GM19455 (cell line): ENCODE measurements around the gene RPS29.
"Not testable (repeated sequence)": the region's sequence is repeated elsewhere in the genome, so short reads cannot be mapped to it uniquely, and the experiment has no call there.

Experiments
- ATAC-seq: cut with Tn5 transposase; IDR thresholded peaks from one replicate; pipeline ENCODE4 v1.9.1; 2021; ENCODE audit not compliant: unreplicated experiment

Gene RPS29

DNA sequence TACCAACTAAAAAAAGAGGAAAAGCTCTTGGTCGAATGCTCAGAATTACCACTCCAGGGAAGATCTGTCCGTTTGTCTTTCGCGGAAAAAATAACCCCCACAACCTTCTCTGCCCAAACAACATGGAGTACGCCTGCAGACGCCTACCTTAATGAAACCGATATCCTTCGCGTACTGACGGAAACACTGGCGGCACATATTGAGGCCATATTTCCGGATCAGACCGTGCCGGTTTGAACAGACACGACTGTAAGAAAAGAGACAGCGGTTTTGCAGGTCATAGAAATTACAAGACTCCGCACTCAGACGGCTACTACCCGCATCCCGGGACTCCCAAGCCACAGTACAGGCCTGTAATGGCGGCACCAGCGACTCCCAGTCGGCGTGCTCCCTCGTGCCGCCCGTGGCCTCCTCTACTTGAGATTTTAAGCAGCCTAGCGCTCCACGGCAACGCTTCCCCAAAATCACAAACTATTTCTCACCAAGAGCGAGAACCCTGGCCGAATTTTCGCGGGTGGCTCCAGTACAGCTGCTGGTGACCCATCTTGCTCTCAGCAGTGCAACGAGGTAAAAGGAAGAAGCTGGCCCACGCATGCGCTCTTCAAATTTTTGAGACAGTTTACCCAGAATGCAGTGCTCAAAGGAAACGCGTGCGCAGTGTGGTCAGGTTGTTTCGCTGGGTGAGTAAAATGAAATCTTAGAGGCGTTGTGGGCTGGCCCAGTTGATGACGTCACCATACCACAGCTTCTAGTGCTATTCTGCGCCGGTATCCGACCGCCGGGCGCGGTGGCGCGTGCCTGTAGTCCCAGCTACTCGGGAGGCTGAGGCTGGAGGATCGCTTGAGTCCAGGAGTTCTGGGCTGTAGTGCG is at the start of gene RPS29:
RPS29 (minus strand) TSS at position 578 of the 870 bp plus-strand sequence; CDS start at position 544, 34 bp downstream.
- ATAC-seq, result peak; percentile 85

GRCh38 chr14:49634547-49635334 is 48.6 kb upstream of the RPS29 start, which contains the start of gene DNAAF2:
Gene DNAAF2, minus strand, starts transcription at chr14:49635244. Its CDS starts 95 bp downstream, at chr14:49635149.
- peak; percentile 34 for ATAC-seq

DNA sequence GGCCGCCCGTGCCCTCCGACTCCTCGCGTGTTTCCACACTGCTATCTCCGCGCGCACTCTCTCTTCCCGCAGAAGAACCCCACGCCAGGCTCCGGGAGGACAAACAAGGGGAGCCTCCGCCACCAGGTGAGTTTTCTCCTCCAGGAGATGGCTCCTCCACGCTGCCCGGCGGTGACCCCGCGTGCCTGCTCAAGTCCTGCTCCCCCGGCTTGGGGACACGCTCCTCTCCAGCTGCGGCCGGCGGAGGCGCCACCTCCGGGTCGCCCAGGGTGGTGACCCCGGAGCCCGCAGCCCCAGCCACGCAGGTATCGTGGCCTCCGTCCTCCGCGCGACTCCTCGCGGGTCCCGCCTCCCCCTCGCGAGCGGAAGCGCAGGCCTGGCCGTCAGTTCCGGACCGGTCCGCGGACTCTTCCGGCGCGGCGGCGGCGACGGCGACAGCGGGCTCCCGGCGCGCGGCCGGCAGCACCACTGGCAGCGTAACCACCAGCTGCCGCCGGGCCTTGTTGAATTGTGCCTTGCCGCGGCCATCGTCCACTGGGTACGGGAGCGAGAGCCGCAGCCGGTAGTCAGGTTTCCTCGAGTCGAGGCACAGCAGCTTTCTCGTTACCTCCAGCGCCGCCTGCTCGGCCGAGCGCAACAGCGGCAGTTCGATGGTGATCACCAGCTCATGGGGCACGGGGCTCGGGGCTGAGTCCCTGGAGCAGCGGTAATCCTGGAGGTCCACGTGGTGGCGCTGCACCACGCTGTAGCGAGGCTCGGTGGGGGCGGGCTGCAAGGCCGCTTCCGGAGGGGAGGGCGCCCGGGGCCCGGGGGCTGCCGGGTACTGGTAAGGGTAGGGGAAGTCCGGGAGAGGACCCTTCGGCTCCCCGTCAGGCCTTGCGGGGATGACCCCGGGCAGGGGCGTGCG is 47.7 kb upstream of the RPS29 start:
- ATAC-seq, result peak; percentile 82

DNA sequence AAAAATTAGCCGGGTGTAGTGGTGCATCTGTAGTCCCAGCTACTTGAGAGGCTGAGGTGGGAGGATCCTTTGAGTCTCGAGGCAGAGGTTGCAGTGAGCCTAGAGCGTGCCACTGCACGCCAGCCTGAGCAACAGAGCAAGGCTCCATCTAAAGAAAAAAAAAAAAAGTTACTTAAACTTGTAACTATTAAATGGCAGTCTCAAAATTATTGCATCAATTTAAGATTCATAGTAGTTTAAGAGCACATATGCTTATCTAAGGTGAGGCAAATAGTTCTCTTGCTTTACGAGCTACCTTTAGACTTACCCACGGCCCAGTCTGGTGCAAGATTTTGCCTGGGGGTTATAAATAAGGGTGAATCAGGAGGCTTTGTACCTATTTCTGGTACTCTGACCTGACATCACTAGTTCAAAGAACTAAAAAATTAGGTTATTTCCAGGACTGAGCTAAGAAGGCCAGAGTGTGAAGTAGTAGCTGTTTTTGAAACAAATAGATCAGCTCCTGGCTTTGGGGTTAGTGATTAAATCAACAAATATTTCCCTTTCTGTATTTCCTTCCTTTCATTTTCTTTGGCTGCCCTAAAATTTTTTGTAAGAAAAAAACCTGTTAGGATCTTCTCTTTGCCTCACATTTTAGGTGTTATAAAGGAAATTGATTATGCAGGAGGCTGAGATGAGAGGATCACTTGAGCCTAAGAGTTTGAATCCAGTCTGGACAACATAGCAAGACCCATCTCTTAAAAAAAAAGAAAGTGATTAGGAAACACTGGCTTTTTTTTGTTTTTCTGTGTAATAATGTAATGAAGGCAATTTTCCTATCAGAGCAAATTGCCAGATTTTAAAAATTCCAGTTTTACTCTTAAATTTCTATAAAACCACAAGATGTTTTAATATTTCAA is 38.0 kb upstream of the RPS29 start:
- no peak for ATAC-seq

DNA sequence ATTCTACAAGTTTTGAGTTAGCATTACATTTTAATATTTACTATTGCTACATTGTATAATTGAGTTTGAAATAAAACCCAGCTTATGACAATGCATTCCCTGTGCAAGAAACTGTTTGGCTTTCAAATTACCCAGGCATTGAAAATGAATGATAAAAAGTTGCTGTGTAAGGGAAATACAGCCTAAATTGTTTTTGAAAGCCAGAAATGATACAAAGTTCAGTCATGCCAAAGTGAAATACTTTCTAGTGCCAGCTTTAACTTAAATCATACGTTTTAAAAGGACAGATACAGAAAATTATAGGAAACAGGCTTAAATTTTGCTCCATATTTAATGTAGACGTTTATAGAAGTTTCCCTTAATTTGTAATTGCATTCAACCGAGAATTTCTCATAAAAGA is 37.2 kb upstream of the RPS29 start:
- no peak for ATAC-seq

DNA sequence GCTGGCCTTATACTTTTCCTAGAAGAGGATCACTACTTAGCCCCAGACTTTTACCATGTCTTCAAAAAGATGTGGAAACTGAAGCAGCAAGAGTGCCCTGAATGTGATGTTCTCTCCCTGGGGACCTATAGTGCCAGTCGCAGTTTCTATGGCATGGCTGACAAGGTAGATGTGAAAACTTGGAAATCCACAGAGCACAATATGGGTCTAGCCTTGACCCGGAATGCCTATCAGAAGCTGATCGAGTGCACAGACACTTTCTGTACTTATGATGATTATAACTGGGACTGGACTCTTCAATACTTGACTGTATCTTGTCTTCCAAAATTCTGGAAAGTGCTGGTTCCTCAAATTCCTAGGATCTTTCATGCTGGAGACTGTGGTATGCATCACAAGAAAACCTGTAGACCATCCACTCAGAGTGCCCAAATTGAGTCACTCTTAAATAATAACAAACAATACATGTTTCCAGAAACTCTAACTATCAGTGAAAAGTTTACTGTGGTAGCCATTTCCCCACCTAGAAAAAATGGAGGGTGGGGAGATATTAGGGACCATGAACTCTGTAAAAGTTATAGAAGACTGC is 35.9 kb upstream of the RPS29 start:
- no peak for ATAC-seq

GRCh38 chr14:49621114-49621881 is 35.1 kb upstream of the RPS29 start:
- ATAC-seq, result peak; percentile 35

DNA sequence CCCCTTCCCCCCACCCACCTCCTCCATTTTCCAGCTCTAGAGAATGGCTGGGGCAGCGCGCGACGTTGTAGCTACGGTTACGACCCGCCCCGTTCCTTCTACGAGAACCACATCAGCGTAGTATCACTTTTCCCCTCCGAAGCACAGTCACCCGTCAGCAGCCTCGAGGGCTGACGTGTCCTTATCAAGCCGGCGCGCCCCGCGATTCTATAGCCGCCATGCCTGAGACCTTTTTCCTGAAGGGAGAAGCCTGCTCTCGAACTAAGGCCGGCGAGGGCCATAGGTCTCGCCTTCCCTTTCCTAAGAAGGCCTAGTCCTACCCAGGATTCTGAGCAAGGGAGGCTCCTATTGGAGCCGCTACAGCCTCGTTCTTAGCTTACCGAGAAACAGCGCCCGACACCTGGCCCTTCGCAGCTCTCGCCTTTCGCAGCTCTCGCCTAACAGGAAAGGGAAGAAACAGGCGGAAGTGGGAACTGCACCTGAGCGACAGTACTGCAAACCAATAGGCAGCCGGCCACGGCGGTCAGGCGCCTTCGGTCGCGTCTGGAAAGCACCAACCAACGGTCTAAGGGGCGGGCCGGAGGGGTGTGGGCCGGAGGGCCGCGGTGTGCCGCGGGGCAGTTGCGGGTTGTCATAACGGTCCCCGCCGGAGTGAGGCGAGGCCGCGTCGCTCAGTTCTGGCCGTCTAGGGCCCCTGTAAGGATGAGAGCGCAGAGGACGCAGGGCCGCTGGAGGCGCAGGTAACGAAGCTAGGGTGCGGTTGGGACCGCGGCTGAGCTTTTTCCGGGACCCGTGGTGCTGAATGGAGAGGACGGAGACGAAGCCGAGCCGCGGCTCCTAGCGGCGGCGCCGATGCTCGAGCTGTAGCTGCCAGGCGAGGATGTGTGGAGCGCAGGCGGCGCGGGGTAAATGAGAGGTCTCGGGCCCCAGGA is 34.3 kb upstream of the RPS29 start, which contains the start of the genes MGAT2 and RPL36AL:
MGAT2 (plus strand) TSS at position 618 of the 932 bp plus-strand sequence. CDS start 470 bp downstream, outside the sequence.
RPL36AL (minus strand) TSS at position 445 of the 932 bp plus-strand sequence. CDS start 1,522 bp downstream, outside the sequence.
- ATAC-seq, result peak; percentile 93

- ATAC-seq, result no peak
Measured at GRCh38 chr14:49619730-49620129, 33.5 kb upstream of the RPS29 start.

GRCh38 chr14:49619273-49619672 is 33.1 kb upstream of the RPS29 start:
- ATAC-seq, result not testable (repeated sequence)

DNA sequence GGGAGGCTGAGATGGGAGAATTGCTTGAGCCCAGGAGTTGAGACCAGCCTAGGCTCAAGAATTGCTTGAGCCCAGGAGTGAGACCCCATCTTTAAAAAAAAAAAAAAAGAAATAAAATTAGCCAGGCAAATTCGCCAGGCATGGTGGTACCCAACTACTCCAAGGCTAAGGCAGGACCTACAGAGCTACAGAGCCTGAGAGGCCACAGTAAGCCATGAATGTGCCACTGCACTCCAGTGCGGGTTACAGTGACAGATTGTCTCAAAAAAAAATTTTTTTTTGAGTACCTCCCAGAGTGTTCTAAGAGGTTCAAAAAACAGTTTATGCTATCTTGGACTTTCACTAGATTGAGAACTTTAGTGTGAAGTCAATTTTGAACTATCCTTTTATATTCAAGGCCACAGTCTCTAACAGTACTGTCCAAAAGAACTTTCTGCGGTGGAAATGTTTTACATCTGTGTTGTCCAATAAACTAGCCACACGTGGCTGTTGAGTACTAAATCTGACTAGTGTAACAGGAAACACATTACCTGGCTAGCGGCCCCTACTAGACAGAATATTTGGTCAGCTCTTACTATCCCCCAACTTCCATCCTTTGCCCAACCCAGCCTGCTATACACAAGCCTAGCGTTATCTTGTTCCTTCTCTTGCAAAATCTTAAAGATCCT is 31.8 kb upstream of the RPS29 start:
- ATAC-seq, result no peak

DNA sequence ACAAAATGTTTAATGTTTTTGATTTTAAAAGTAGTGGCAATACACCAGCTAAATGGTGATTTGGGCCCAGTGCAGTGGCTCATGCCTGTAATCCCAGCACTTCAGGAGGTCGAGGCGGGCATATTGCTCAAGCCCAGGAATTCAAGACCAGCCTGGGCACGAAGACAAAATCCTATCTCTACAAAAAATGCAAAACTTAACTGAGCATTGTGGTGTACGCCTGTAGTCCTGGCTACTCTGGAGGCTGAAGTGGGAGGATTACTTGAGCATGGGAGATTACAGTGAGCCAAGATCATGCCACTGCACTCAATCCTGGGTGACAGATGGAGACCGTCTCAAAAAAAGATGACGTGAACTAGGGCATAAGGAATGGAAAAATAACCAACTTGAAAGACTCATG is 29.6 kb upstream of the RPS29 start:
- ATAC-seq, result no peak

- no peak for ATAC-seq
Measured at GRCh38 chr14:49614196-49614595, 28.0 kb upstream of the RPS29 start.

DNA sequence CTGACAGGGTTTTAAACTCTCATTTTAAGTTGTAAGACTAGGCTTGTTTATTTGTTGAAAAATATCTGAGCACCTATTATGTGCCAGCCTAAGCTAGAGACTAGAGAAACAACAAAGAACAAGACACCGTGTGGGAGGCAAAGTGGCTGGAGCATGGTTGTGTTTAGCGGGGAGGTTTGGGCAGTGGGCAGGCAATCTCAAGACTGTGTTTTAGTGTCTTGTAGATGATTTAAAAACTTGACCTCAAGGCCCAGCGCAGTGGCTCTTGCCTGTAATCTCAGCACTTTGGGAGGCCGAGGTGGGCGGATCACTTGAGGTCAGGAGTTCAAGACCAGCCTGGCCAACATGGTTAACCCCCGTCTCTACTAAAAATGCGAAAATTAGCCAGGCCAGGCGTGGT is 26.5 kb upstream of the RPS29 start:
- no peak for ATAC-seq

DNA sequence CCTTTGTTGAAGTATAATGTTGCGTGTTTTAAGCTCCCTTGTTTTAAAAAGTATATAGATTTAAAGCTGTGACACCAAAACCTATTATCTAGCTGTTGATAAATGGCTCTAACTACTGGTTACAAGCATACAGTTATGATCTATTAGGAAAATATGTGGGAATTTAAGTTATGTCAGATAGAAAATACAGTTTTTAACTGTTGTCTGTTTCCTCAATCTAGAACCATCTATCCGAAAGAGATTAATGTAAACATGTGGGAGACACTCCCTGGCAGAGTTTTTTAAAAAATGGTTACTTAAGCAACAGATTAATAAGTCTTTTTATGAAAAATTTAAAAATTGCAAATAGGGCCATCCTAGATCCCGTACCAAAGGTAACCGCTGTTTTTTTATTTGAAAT is 26.1 kb upstream of the RPS29 start:
- ATAC-seq, result no peak

DNA sequence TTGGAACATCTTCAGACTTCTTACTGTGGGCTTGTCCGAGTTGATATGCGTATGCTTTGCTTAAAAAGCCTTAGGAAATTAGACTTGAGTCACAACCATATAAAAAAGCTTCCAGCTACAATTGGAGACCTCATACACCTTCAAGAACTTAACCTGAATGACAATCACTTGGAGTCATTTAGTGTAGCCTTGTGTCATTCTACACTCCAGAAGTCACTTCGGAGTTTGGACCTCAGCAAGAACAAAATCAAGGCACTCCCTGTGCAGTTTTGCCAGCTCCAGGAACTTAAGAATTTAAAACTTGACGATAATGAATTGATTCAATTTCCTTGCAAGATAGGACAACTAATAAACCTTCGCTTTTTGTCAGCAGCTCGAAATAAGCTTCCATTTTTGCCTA is 21.4 kb upstream of the RPS29 start:
- no peak for ATAC-seq
